ENCODE results near the gene JMJD7.

Gene JMJD7

DNA sequence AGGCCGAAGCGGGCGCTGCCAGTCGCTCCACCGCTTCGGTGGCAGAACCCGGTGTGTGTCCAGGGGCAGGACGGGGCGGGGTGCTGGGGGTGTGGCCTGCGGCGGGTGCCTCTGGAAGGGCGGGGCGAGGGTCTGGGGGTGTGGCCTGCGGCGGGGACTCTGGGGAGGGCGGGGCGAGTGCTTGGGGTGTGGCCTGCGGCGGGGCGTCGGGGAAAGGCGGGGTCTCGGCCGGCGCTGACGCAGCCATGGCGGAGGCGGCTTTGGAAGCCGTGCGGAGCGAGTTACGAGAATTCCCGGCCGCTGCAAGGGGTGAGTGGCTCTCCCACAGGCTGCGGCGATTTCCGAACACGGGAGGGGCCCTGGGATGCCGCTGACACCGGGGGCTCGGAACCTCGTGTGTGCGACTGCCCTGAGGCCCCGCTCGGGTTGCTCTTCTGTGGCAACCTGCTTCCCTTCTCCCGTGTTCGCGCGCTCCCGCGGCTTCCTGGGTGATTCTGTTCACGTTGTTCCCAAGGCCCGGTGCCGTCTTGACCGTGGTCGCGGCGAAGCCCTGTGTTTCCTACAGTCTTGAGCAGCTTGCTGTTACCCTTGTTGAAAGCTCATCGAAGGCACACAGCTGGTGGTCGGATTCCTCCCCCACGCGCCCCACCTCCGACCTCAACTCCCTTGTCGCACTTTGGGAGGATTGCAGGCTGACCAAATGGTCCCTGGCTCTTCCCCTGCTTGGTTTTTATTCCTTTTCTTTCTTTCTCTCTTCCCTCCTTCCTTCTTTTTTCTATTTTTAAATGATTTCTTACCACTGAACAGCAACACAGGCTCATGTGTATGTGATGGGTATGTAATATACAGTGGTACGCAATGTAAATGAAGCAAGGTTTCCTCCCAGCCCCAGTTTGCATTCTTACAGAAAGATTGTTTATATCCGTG is at the start of gene JMJD7:
TSS of gene JMJD7 (plus strand) at position 213 of the 927 bp plus-strand sequence. CDS start at position 246, 33 bp downstream.
- peak; percentile 86 to 91 for DNase-seq (ENCODE audit: low read depth in 2 of 2)

DNA sequence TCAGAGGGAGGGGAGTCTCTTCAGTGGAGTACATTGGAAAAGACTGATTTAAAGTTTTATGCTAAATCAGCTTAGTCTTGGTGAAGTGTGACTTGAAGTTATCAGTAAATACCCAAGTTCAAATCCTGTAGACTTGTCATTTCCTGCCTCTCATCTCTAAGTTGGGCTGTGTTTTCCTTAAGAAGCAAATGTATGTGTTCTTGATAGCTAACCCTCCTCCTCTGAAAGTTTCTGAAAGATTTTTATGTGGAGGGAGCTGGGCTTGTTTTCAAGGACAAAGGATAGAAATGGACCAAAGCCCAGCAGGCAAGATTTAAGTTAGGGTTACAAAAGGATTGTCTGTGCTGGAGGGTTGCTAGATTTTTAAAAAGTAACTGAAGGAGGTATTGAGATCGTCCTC is 49.4 kb upstream of the JMJD7 start:
- no peak for DNase-seq (ENCODE audit: low read depth in 2 of 2)

DNA sequence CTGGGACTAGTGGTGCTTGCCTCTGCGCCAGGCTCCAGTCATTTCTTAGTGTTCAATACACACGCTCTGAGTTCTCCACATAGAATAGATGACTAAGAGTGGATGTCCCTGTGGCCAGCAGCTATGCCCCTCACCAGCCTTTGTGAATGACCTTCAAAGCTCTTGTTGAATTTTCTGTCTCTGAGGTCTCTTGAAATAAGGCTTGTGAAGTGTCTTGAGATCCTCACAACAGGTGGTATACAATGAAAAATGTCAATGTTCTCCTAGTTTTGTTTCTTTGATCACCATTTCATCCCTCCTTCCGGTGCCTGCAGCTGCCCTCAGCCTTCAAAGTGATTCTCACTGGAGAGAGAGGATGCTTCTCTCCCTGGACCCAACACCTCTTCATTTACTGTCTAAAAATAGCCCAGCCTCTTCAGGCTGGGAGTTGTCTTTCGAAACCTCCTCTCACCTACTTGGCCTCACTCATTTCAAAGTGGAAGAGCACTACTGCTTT is 48.2 kb upstream of the JMJD7 start:
- no peak for DNase-seq (ENCODE audit: low read depth in 2 of 2)

DNA sequence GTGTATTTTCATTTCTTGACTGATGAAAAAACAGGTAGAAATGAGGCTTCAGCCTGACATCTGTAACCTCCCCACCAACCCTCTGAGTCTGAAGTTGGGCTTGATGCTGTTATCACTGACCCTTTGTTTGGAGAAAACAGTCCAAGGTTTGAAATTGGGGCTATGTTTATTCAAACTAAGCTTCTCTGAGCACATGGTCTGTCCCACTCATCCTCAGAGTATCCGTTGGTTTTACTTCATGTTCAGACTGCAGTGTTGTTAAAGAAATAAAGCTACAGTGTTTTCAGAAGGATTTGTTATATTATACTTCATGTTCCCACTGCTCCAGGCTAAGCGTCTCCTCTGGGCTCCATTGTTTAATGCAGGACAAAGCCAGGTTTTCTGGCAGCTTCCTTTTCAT is 47.6 kb upstream of the JMJD7 start:
- no peak for DNase-seq (ENCODE audit: low read depth in 2 of 2)

DNA sequence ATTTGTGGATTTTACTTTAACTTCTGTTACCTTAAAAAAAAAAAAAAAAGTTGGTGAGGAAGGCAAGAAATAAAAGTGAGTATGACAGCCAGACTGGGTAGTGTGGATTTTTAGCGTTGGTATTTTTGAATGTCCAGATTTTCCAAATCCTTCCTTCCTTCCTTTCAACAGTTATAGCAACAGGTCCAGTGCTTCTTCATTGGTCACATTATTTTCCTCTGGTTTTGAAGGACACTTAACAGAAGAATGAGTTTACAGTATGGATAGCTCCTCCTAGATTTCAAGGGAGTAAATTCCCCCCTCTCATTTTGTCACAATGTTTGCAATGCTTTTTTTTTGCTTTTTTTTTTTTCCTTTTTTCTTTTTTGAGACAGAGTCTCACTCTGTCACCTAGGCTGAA is 47.2 kb upstream of the JMJD7 start:
- no peak for DNase-seq (ENCODE audit: low read depth in 2 of 2)

DNA sequence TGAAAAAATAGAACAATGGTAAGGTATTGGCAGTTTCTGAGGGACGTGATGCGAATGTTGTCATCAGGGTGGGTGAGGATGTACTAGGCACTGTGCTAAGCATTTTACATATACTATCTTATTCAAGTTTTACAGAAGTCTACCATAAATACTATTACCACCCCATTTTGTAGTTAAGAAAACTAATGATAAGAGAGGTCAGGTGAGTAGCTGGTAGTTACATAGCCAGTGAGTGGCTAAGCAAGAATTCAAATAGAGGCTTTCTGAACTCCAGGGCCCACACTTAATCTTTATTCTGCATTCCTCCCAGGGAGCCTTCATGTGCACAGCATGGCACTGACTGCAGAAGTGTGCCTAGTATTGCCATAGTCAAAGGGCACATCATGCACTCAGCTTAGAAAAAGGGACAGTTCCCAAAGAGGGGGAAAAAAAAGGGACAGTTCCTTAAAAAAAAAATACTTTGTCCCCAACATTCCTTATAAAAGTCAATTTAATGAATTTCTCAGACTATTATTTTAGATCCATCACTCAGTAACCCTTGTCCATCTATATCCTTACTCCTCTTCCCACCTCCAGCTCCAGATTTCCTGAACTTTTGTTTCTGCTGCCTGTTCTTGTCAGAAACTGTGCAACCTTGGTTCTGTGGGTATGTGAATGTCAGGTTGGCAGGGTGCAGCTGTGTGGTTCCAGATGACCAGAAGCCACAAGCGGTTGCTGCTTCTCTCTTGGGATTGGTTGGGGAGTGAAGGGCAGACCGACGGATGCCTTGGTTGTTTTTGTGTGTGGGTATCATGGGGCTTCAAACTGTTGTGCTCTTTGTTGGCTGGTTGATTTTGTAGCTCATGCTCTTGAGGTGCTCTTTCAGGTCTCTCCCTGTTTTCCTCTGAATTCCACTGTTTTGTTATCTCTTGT is 45.3 kb upstream of the JMJD7 start:
- DNase-seq (ENCODE audit: low read depth in 2 of 2): no peak

DNA sequence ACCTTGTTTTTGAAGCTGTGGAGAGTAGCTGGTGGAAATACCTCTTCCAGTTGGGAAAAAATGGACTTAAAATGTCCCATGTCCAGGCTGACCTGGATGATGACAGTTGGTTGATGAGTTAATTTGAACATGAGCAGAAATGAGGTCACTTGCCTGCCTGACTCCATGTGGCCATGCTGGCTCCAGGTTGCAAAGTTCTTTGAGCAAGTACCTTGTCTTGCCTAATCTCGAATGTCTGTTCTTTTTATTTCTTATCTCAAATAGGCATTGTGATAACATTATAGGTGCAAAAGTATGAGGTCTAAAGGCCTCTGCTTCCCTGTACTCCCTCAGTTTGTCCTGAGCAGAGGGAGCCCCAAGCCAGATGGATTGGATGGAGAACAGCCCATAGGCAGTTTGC is 44.6 kb upstream of the JMJD7 start:
- DNase-seq (ENCODE audit: low read depth in 2 of 2): no peak

DNA sequence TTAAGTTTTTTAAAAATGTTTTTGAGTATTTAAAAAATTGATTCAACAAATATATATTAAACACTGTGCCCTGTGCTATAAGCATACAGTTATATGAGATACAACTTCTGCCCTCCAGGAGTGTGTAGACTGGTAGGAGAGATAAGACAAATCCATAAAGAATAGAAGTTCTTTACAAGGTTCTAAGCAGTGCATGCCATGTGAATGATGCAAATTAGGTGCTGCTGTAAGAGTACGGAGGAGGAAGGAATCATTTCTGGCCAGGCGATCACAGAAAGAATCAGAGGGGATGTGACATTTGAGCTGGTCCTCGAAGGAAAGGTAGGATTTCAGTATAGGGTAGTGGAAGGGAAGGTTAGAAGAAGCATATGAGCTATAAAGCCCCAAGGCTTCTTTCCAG is 39.6 kb upstream of the JMJD7 start:
- no peak for DNase-seq (ENCODE audit: low read depth in 2 of 2)

DNA sequence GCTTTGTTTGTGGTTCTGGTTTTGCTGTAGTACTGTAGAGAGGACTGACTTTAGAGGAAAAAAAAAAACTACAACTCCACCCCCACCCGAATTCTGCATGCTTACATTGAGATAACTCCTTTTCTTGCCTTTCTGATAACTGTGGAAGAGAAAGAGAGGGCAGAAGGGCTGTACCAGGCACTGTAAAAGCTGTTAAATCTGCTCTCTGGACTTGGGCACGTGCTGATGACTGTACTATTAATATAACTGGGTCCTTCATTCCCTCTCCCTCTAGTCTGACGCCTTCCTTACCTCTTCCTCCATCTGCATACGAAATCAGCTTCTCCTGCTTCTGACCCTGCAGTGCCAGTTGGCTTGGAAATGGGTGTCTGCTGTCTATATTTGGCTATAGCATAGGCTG is 38.7 kb upstream of the JMJD7 start:
- DNase-seq (ENCODE audit: low read depth in 2 of 2): no peak

DNA sequence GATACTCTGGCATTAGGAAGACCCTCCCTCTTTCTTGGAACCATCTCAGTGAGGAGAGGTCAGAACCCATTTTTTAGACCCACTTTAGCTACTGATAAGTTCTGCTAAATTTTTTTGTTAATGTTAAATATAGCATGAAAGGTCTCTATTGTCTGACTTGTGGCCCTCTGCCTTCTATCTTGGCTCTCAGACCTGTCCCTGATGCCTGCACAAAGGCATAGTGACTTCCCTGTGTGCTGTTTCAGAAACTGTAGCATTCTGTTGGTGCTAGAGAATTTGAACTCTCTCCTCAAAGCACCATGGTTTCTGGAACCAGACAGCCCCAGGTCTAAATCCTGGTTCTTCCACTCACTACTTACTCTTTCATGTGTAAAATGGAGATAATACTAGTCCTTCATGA is 38.2 kb upstream of the JMJD7 start:
- DNase-seq (ENCODE audit: low read depth in 2 of 2): no peak

DNA sequence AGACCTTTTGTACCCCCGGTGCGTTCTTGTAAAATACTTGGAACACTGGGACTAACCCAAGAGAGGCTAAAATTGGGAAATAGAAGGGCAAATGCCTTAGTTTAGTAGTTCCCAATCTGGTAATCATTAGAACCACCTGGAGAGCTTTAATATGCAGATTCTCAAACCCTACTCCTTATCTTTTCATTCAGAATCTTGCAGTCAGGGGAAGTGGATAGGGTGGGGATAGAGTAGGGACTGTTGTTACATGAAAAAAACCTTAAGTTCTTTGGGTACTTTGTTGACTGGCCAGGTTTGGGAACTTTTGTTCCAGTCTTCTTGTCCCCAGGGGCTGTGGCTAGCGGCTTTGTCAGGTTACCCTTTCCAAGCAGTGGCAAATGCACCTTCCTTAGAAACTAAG is 37.7 kb upstream of the JMJD7 start:
- no peak for DNase-seq (ENCODE audit: low read depth in 2 of 2)

DNA sequence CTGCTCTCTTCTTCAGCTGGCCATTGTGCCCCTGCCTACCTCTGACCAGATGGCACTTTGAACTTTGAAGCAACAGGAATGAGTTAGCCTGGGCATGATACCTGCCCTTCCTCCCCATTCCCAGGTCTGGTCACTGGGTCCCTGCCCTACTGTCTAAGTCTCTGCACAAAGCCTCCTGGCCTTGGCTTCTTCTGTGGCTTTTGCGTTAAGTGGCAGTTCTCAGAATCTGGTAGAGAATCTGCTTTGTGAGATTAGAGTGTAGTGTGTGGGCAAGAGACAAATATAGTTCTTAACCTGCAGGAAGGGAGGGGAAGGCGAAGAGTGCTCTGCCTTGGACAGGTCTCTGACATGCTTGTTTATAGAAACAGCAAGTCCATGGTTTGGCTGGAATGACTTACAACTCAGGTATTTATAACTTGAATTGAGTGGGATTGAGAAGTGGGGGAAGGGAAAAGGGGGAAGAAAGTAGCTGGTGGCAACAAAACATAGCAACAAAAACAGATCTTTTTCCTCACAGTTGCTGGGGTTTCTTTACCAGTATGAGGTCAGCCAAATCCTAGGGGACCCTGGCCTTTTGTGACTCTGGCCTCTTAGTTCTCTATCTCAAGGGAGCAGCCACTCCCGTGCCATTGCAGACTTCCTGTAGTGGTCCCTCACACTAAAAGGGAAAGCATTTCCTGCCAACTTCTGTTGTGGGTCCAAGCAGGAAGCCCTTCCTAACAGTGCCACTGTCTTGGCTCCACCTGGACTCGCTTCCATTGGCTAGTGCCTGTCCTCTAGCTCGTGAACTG is 36.9 kb upstream of the JMJD7 start:
- DNase-seq (ENCODE audit: low read depth in 2 of 2): no peak

DNA sequence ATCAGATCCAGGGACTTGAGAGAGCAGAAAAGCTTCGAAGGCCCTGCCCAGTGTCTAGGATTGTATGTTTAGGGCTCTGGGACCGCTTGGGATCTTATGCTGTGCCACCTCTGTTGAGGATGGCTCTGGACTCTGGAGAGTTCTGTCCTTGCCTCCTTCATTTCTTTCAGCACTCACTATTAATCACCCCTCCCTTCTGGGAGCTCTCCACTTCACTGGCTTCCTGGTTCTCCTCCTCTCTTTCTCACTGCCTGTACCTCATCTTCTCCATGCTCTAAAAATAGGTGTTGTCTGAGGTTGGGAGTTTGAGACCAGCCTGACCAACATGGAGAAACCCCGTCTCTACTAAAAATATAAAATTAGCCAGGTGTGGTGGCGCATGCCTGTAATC is 36.4 kb upstream of the JMJD7 start:
- DNase-seq (ENCODE audit: low read depth in 2 of 2): no peak

DNA sequence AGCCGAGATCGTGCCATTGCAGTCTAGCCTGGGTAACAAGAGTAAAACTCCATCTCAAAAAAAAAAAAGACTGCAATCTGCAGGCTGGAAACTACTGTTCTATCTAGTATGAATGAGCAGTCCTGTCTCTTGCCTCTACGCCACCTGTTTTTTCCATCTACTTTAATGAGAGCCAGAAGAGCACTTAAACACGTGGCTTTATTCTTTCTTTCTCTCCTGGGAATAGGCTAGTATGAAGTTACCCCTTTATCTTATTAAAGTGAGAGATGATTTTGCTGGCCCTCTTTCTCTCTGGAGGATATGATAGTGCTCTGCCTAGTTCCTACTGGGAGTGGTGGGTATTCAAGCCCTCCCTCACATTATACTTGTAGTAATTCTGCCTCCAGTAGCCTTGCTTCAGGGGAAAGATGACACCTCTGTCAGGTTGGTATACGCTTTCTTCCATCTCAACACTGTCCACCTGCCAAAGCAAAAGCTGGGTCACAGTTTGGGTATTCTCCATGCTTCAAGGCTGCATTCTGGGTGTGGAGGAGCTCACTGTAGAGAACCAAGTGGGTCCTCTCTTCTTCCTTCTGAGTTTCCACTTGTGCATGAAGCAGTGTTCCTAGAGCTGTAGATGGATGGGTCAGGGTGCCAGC is 35.8 kb upstream of the JMJD7 start:
- DNase-seq (ENCODE audit: low read depth in 2 of 2): no peak

DNA sequence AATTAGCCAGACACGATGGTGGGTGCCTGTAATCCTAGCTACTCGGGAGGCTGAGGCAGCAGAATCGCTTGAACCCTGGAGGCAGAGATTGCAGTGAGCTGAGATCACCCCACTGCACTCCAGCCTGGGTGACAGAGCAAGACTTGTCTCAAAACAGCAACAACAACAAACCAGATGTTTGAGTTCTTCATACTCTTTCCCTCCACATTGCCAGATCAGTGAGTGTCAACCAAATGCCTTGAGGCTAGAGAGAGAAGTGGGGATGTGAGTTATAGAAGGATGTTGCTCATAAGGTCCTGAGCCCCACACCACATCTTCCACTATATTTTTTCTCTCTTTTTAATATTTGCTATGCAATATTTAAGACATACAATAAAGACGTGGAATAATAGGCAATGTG is 33.8 kb upstream of the JMJD7 start:
- DNase-seq (ENCODE audit: low read depth in 2 of 2): no peak

DNA sequence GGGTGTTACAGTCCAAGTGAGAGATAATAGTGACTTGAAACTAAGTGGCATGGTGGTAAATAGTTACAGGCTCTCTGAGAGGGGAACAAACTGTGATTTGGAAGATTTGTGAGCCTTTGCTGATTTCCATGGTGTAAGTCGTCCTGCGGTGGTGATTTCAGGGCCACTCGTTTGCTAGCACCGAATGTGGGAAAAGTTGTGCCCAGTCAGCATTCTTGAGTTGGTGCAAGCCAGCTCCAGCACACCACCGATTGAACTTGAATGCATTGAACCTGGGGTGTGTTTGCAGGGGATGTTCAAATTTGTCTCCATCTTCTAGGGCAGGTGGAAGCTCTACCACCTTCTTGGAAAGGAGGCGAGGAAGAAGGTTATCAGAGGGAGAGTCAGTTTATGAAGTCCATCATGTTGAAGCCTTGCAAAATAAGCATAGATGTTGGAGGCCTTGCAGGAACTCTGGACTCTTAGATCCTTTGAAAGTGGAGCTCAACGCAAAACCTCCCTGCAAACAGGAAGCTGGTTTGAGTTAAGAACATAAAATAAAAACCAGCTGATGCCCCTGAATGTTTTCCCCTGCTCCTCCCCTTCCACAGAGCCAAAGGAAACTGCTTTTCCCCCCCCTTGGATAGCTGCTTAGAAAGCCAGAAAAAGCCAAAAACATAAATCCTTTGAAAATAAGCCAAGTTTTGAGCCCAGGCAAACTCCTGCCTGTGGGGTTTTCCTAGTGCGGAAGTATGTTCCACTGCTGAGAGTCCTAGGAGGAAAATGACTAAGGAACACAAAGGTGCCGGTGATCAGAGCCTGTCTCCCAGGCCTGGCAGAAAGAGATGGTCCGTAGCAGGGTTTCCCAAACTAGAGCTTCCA is 31.7 kb upstream of the JMJD7 start:
- DNase-seq (ENCODE audit: low read depth in 2 of 2): no peak

DNA sequence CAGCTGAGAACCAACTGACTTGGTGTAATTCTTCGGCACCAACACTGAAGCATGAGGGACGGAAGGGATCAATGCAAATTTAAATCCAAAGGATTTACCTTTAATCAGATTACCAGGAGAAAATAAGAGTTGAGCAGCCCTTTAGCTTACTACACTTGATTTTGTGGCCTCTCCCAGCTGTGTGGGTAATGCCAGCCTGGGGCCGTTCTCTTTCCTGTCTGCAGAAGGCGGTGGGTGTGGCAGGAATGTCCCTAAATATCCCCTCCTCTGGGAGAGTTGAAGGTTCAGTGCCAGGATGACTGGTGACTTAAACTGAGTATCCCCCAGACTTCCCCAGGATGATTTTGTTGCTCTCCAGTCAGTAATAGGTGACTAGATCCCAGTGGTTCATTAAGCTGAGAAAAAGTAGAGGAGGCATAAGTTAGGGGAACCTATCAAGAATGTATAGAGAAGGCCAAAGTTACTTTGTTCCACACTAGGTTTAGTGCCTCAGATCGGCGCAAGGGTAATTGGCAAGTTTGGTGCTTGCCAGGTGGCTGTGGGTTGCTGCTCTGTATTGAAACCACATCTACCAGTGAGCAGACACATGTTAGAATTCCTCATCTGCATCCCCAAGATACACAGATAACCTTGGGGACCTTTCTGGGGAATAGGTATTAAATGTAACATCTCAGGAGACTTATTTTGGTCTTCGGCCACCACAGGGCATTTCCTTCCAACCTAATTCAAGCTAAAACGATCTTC is 30.5 kb upstream of the JMJD7 start:
- DNase-seq (ENCODE audit: low read depth in 2 of 2): no peak

DNA sequence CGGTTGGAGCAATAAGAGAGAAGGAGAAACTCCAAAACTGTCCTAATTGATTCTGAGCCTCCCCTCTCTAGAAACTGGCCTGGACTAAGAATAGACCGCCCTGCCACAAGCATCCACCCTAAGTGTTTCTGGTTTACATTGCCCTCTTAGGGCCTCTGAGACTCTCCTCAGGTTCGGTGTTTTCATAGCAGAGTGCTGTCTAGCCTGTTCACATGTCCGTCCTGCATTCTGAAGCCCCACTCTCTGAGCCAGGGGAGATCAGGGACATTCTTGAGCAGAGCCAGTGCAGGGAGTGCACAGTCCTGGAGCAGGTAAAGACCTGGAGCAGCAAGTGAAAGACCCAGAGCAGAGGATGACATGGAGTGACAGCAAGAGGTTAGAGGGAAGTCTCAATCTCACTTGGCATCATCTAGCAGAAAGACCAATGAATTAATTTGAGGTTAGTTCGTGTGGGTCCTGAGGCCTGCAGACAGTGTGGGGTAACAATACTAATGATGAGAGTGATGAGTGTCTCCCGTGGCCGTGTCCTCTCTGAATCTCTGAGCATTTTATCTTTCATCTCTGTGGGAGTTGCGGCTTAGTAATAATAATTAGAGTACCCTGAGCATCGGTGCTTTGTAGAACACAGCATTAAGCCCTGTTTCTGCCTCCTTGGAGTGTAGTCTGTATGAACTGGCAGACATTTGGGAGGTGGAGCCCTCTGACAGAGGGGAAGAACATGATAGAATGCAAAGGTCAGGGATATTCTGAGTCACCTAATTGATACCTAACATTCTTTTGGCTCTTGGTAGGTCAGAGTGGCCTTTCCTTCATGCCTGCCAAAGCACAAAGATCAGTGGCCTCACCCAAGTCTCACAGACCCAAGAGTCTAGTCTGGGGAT is 29.0 kb upstream of the JMJD7 start:
- no peak for DNase-seq (ENCODE audit: low read depth in 2 of 2)

DNA sequence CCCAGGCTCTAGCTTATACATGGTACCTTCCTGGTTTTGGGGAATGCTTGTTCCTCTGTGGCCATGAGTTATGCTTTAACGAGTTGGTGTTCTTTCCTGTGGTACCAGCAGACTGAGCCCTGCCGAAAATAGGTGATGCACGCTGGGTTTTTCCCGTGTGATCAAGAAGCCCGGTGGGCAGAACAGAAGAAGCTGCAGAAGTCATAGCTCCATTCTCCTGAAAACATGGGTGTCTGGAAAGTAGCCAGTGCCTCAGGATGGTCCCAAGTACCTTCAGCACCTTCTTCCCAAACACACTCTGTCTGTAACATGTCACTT is 28.4 kb upstream of the JMJD7 start:
- no peak for DNase-seq (ENCODE audit: low read depth in 2 of 2)

Data from stimulated activated CD8-positive, alpha-beta memory T cell treated with anti-CD3 and anti-CD28 coated beads, Interleukin-7, amount 100 ng/mL, for 4 hours (primary cell).